CD14-positive monocyte (primary cell): ENCODE measurements around the gene HDGFL1. TPM values are rescaled to one million over a fixed set of nuclear protein-coding genes. Genes with fewer than 3 reads are reported as not detected.

Experiments
- DNase-seq, 3 donors: peaks; one replicate each; pipeline ENCODE4 v3.0.0-alpha.2; 2011 to 2022
- H2AFZ ChIP-seq: 2 replicates; pipeline ENCODE4 v1.6.0; 2012; ENCODE audit warnings: mild to moderate bottlenecking, low read depth, low read length, inconsistent platforms; ENCODE audit not compliant: insufficient read depth, poor library complexity, severe bottlenecking
- H3K27ac ChIP-seq, 2 donors: 1 replicate in 1 of 2; 2 replicates in 1 of 2; pipeline ENCODE4 v1.5.1; 2012 to 2013; ENCODE audit warnings: low read length in 2 of 2, control low read depth in 1 of 2, inconsistent platforms in 1 of 2, low read depth in 1 of 2, mild to moderate bottlenecking in 1 of 2
- H3K27me3 ChIP-seq, 2 donors: one replicate each; pipeline versions ENCODE4 v1.6.0 to v1.6.1; 2011 to 2013; ENCODE audit warnings: low read length in 2 of 2; ENCODE audit not compliant: control insufficient read depth in 2 of 2, insufficient read depth in 2 of 2
- H3K36me3 ChIP-seq, 2 donors: replicated peaks in 1 of 2; 1 replicate in 1 of 2; 2 replicates in 1 of 2; pipeline versions ENCODE4 v1.5.1 to v1.6.1; 2012 to 2013; ENCODE audit warnings: low read length in 2 of 2, control low read depth in 1 of 2, inconsistent platforms in 1 of 2, mild to moderate bottlenecking in 1 of 2; ENCODE audit not compliant: insufficient read depth in 2 of 2, control insufficient read depth in 1 of 2
- H3K4me1 ChIP-seq, 2 donors: 1 replicate in 1 of 2; 2 replicates in 1 of 2; pipeline versions ENCODE4 v1.5.1 to v1.6.1; 2012 to 2013; ENCODE audit warnings: low read length in 2 of 2, control low read depth in 1 of 2, inconsistent platforms in 1 of 2, mild to moderate bottlenecking in 1 of 2, moderate library complexity in 1 of 2; ENCODE audit not compliant: insufficient read depth in 2 of 2, control insufficient read depth in 1 of 2
- H3K4me2 ChIP-seq: replicated peaks from 2 replicates; pipeline ENCODE3; 2012; ENCODE audit warnings: low read length, moderate library complexity, mild to moderate bottlenecking; ENCODE audit not compliant: poor library complexity, severe bottlenecking; ENCODE audit errors: extremely low read depth
- H3K4me3 ChIP-seq, 3 experiments: fragments of 200-600 bp in 1 of 3; sonication (generic) in 1 of 3; replicated peaks in 1 of 3; 1 replicate in 2 of 3; 2 replicates in 1 of 3; pipeline ENCODE4 v1.5.1; 2011 to 2013; ENCODE audit warnings: low read length in 3 of 3, mild to moderate bottlenecking in 3 of 3, control low read depth in 2 of 3, low read depth in 2 of 3, inconsistent platforms in 1 of 3, moderate library complexity in 1 of 3
- H3K79me2 ChIP-seq: 2 replicates; pipeline ENCODE4 v1.6.0; 2012; ENCODE audit warnings: mild to moderate bottlenecking, control low read depth, inconsistent platforms, low read length, moderate library complexity; ENCODE audit not compliant: insufficient read depth
- H3K9ac ChIP-seq: 2 replicates; pipeline ENCODE4 v1.6.0; 2017; ENCODE audit warnings: low read length, mild to moderate bottlenecking; ENCODE audit not compliant: insufficient read depth, poor library complexity, severe bottlenecking
- H3K9me3 ChIP-seq, 2 donors: replicated peaks in 1 of 2; 1 replicate in 1 of 2; 2 replicates in 1 of 2; pipeline versions ENCODE4 v1.5.1 to v1.6.1; 2012 to 2013; ENCODE audit warnings: low read length in 2 of 2, control low read depth in 1 of 2; ENCODE audit not compliant: control insufficient read depth in 1 of 2, insufficient read depth in 1 of 2
- H4K20me1 ChIP-seq: 2 replicates; pipeline ENCODE4 v1.6.0; 2012; ENCODE audit warnings: mild to moderate bottlenecking, low read length, control low read depth, moderate library complexity; ENCODE audit not compliant: insufficient read depth
- H3K27ac Mint-ChIP-seq, 7 donors: one replicate each; pipeline ENCODE4 v1.8.0; 2020; ENCODE audit warnings: mild to moderate bottlenecking in 7 of 7, mixed read lengths in 7 of 7, moderate library complexity in 6 of 7, inconsistent platforms in 2 of 7
- H3K27me3 Mint-ChIP-seq, 3 donors: one replicate each; pipeline ENCODE4 v1.8.0; 2021 to 2022; ENCODE audit warnings: low read depth in 3 of 3, mild to moderate bottlenecking in 3 of 3, mixed read lengths in 3 of 3, moderate library complexity in 3 of 3, inconsistent platforms in 1 of 3
- H3K36me3 Mint-ChIP-seq, 2 donors: one replicate each; pipeline ENCODE4 v1.8.0; 2020; ENCODE audit warnings: mixed read lengths in 2 of 2, inconsistent platforms in 1 of 2, mild to moderate bottlenecking in 1 of 2
- H3K4me1 Mint-ChIP-seq: one replicate; pipeline ENCODE4 v1.8.0; 2020; ENCODE audit warnings: mild to moderate bottlenecking, mixed read lengths
- H3K4me3 Mint-ChIP-seq, 2 donors: one replicate each; pipeline ENCODE4 v1.8.0; 2020; ENCODE audit warnings: mild to moderate bottlenecking in 2 of 2, mixed read lengths in 2 of 2, moderate library complexity in 1 of 2
- H3K9me3 Mint-ChIP-seq, 7 donors: one replicate each; pipeline ENCODE4 v1.8.0; 2020 to 2022; ENCODE audit warnings: mixed read lengths in 7 of 7, mild to moderate bottlenecking in 6 of 7, moderate library complexity in 6 of 7, inconsistent platforms in 2 of 7
- CTCF ChIP-seq: fragments of 200-600 bp; IDR thresholded peaks from one replicate; pipeline ENCODE4 v1.8.0; 2022; ENCODE audit warnings: antibody characterized with exemption, mild to moderate bottlenecking
- WGBS: methylation state at CpG from one replicate; pipeline ENCODE4 v1.1.5; 2013; ENCODE audit warnings: missing lambda C conversion rate; ENCODE audit not compliant: insufficient coverage; 5-methylcytosine and 5-hydroxymethylcytosine counted together
- intact Hi-C, 2 donors: fragments of 100-400 bp; cut with micrococcal nuclease; formaldehyde crosslinking; loops; one replicate each; pipeline versions ENCODE4 v1.15.0 to v1.15.1; 2023
- polyA plus RNA-seq, 3 donors: library from polyadenylated mRNA; depleted of rRNA in 1 of 3; unstranded in 2 of 3; stranded (reverse) in 1 of 3; fragments of 300-500 nt in 2 of 3; fragments of >200 nt in 1 of 3; fragmentation: Illumina TruSeq in 2 of 3; gene quantifications; 1 replicate in 2 of 3; 2 replicates in 1 of 3; pipeline ENCODE4 v1.2.3, GENCODE V29; 2012 to 2021

HDGFL1 gene
- polyA plus RNA-seq, 3 donors: not detected

- no peak overlapping the region for H3K27ac Mint-ChIP-seq
- H3K9me3 Mint-ChIP-seq: peaks cover 0 to 3% (median 0%) of the 10 kb centered on the region in 7 donors
- H3K4me1 ChIP-seq: no peaks in the 10 kb centered on the region
- no peak overlapping the region for H2AFZ ChIP-seq
- H3K4me2 ChIP-seq: no peak overlapping the region
- H3K9ac ChIP-seq: no peak overlapping the region
- TF ChIP-seq CTCF: no peak
- H3K79me2 ChIP-seq: no peaks in the 10 kb centered on the region
- intact Hi-C loops: no loop called here
- H3K36me3 ChIP-seq: no peaks in the 10 kb centered on the region
- no peak overlapping the region for H3K4me3 Mint-ChIP-seq
- no peaks in the 10 kb centered on the region for H3K27me3 ChIP-seq
- DNase-seq: no peak
- H4K20me1 ChIP-seq: no peaks in the 10 kb centered on the region
- H3K36me3 Mint-ChIP-seq: no peaks in the 10 kb centered on the region
- H3K27me3 Mint-ChIP-seq: no peaks in the 10 kb centered on the region
- H3K27ac ChIP-seq: no peak overlapping the region
- H3K4me3 ChIP-seq: no peak overlapping the region
- no peaks in the 10 kb centered on the region for H3K9me3 ChIP-seq
- no peaks in the 10 kb centered on the region for H3K4me1 Mint-ChIP-seq
- WGBS: 80% methylated on average over 1 of the region's 1 CpG
These were observed 14.6 kb downstream of the HDGFL1 start for GRCh38 chr6:22583927-22584326.

GRCh38 chr6:22589118-22589517 is 19.8 kb downstream of the HDGFL1 start:
- H3K4me1 Mint-ChIP-seq: no peaks in the 10 kb centered on the region

More at GRCh38 chr6:22589118-22589517, 19.8 kb downstream of the HDGFL1 start:
- Histone ChIP-seq H3K27me3 (no peaks in the 10 kb centered on the region), H3K4me2 (no peak overlapping the region), H3K9me3 (no peaks in the 10 kb centered on the region), H4K20me1 (no peaks in the 10 kb centered on the region), H3K4me3 (no peak overlapping the region), H3K9ac (no peak overlapping the region), H3K79me2 (no peaks in the 10 kb centered on the region), H2AFZ (no peak overlapping the region), H3K27ac (no peak overlapping the region), H3K4me1 (no peaks in the 10 kb centered on the region), H3K36me3 (no peaks in the 10 kb centered on the region)
- Mint-ChIP-seq H3K9me3 (peaks cover 0 to 7% (median 1%) of the 10 kb centered on the region in 7 donors), H3K36me3 (no peaks in the 10 kb centered on the region), H3K27ac (no peak overlapping the region), H3K27me3 (no peaks in the 10 kb centered on the region), H3K4me3 (no peak overlapping the region)
- TF ChIP-seq CTCF: no peak
- no peak for DNase-seq
- intact Hi-C loops: no loop called here
